GM18517 (cell line): ENCODE results near the gene ERAL1.
"Not testable (repeated sequence)": the region's sequence is repeated elsewhere in the genome, so short reads cannot be mapped to it uniquely, and the experiment has no call there.

ENCODE experiments used
- ATAC-seq: cut with Tn5 transposase; IDR thresholded peaks from one replicate; pipeline ENCODE4 v1.9.1; 2021; ENCODE audit warnings: mild to moderate bottlenecking, moderate library complexity; ENCODE audit not compliant: unreplicated experiment

ERAL1 gene

GRCh38 chr17:28897769-28898526, 43.1 kb downstream of the ERAL1 start:
- no peak for ATAC-seq

- ATAC-seq = no peak
Measured at GRCh38 chr17:28898527-28898955, 43.7 kb downstream of the ERAL1 start.

GRCh38 chr17:28899212-28899815, 44.5 kb downstream of the ERAL1 start:
- ATAC-seq = no peak

DNA sequence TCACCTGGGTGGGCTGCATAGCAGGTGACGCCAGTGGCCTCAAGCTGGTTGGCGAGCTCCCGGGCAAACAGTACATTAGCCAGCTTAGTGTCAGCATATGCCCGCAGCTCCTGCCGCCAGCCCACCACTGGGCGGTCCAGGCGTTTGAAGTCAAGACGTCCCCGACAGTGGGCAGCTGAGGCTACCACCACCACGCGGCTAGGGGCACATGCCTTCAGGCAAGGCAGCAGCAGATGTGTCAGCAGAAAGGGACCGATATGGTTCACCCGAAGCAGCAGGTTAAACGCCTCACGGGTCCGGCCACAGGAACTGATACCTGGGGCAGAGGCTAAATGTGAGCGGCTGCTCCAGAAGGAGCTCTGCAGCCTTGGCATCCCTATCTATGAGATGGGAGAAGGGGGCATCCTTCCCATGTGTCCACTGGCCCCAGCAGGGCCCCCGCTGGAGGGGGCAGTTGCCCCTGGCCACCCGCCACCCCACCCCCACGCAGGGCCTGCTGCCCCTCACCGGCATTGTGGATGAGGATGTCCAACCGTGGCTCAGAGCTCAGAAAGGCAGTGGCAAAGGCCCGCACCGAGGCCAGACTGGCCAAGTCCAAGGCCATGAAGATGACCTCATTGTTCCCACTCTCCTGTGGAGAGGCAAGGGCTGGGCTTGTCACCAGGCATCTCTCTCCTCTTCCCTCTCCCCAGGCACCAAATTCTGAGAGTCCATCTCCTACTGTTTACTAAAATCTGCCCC, 46.3 kb downstream of the ERAL1 start:
- ATAC-seq = no peak

DNA sequence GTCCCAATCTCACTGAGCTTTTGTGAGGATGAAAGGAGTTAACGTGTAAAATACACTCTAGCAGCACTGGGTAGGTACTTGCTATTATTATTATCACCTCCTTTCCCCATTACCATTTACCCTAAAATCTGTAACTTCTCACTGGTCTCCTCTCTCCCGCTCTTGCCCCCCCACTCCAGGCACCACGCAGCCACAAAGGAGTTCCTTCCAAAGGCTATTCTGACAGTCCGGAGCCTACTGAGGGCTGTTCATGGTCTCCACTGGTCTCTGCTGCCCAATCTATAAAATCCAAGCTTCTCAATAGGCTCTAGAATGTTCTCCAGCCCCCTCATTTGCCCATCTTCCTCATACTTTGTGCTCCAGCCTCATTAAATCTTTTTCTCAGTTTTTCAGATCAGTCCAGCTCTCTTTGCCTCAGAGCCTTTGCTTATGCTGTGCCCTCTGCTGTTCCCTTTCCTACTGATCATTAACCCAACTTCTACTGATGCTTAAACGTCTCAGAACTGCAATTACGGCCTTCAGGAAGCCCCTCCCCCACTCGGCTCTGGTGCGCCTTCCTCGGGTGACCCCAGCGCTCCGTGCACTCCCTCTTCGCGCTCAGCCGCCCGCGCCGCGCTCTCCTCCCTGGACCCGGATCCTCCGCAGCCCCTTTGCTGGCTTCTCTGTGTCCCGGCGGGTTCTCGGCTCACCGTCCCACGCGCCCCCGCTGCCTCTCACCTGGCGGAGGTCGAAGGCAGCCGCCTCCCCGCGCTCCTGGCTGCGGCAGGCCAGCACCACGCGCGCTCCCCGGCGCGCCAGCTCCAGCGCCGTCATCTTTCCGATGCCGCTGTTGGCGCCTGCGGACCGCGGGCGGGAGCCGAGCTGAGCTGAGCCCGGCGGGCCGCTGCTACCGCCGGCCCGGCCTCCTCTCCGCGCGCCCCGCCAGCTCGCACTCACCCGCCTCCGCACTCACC, 47.3 kb downstream of the ERAL1 start:
- ATAC-seq = no peak

DNA sequence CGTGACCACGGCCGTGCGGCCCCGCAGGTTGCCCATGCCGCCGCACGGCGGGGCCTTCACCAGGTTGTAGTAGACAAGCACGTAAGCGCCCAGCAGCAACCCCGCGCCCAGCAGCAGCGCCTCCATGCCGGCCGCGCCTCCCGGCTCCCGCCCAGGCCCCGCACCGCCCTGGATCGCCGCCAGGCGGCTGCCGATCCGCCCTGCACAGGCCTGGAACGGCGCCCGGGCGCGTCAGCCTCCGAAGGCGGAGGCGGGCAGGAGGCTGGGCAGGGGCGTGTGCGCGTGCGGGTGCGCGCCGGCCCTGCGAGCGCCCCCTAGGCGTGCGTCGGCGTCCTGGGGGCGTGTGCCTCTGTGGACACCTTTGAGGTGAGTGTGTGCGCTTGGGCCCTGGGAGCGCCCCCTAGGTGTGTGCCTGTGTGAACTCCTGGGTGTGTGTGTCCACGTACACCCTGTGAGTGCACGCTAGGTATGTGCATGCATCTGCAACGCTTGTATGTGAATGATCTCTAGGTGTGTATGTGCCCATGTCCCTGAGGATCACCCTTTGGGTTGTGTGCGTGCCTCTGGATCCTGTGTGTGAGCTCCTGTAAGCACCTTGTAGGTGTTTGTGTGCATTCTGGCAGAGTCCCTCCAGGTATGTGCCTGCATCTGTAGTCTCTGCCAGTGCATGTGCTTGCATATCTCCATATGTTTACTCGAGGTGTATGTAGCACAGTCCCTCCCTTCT, 48.2 kb downstream of the ERAL1 start, which contains the start of gene DHRS13:
Gene DHRS13, minus strand, starts transcription at position 261 of the 727 bp plus-strand sequence. Its CDS starts 135 bp downstream, at position 126.
- peak; percentile 90 for ATAC-seq

DNA sequence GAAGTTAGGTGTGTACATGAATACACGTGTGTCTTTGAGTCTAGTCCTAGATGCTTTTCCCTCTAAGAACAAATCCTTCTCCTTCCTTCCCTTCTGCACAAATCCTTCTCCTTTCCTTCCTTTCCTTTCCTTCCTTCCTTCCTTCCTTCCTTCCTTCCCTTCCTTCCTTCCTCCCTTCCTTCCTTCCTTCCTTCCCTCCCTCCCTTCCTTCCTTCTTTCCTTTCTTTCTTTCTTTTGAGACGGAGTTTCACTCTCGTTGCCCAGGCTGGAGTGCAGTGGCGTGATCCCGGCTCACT, 48.7 kb downstream of the ERAL1 start:
- ATAC-seq = not testable (repeated sequence)

- no peak for ATAC-seq
Measured at GRCh38 chr17:28904800-28905199, 50.0 kb downstream of the ERAL1 start.

- no peak for ATAC-seq
Measured at GRCh38 chr17:28906276-28906675, 51.5 kb downstream of the ERAL1 start.

DNA sequence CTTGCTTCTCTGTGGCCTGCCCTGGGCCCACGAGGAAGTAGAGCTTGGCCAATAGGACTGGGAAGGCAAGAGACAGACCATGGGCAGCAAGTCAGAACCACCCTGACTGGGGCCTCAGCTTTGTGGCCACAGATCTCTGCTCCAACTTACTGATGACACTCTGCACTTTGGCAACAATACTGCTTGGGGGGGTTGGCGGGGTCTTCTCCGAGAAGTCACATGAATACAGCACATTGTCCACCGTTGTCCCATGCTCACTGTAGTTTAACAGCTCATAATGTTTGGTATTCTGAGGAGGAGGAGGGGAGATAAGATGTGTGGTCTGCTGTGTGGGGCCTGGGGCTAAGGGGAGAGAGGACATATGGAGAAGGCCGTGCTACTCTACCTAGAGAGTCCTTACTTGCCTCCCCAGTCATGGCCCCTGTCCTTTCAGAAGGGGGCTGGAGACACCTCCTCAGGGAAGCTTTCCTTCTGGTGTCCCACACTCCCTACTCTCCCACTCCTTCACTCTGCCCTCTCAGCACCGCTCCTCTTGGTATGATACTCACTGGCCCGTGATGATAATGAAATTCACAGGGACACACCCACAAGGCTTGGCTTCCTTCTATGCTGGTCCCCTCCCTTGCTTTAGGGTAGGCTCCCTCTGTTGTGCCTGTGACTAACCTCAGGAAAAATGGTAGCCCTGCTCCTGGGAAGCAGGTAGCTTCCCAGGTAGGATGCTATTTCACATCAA, 52.1 kb downstream of the ERAL1 start:
- ATAC-seq = no peak

DNA sequence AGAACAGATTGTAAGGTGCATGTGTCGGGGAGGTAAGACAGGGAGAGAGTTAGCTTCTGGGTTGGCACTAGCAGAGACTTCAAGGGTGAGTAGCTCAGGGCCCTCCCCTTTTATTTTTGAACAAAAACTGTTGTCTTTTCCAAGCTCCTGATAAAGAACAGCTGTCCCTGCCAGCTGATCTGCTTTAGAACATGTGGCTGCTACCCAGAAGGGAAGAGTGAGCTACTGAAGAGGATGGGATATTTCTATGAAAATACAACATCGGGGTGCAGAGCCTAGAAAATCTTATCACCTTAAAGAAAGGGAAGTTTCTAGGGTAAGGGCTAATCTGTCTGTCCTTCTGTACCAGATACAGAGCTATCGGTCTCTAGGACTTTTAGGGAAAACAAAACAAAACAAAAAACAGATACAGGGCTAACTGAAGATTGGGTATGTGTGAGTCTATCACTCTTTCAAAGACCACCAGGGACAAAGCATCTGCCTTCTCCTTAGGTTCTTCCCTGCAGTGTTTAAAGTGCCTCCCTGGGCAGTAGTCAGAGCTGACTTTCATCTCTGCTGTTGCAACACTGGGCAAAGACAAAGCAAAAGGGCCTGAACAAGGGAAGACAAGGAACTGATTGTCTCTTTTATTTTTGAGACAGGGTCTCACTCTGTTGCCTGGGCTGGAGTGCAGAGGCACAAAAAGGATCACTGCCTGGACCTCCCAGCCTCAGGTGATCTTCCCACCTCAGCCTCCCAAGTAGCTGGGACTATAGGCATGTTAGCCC, 53.1 kb downstream of the ERAL1 start:
- no peak for ATAC-seq

DNA sequence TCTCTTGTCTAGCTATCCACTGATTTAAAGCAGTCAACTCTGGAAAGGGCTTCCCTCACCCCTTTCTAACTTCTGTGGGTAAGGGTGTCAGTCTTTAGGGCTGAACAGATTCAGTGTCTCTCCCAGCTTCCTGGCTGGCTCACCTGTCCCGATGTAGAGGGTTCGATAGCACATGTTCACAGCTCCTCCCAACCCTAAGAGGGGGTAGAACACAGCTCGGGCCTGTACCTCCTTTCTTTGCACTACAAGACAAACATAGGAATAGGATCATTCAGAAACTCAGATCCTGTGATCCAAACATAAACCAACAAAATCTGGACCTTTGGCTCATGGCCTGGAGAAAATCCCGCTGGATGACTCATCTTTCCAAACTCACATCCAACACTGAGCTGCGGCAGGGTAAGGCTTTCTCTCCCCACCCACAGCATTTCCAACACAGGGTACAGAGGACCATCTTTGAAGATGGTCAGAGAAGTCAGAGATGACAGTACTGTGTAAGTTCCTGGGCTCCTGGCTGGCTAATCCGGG, 53.9 kb downstream of the ERAL1 start:
- no peak for ATAC-seq

GRCh38 chr17:28910534-28910933, 55.7 kb downstream of the ERAL1 start:
- no peak for ATAC-seq
